Stimulated activated CD8-positive, alpha-beta memory T cell treated with anti-CD3 and anti-CD28 coated beads, Interleukin-4, amount 100 ng/mL, for 4 hours (primary cell): Measurements from ENCODE around the gene CMTM8.
"Not testable (repeated sequence)": the region's sequence is repeated elsewhere in the genome, so short reads cannot be mapped to it uniquely, and the experiment has no call there.

Source experiments
- DNase-seq, 2 donors: peaks; one replicate each; pipeline ENCODE4 v3.0.0-alpha.2; 2020; ENCODE audit warnings: low read depth in 2 of 2, low spot score in 1 of 2

The CMTM8 gene

GRCh38 chr3:32374788-32375595, 136.5 kb downstream of the CMTM8 start:
- DNase-seq, result peak in 1 of 2 donors; percentile 44

DNA sequence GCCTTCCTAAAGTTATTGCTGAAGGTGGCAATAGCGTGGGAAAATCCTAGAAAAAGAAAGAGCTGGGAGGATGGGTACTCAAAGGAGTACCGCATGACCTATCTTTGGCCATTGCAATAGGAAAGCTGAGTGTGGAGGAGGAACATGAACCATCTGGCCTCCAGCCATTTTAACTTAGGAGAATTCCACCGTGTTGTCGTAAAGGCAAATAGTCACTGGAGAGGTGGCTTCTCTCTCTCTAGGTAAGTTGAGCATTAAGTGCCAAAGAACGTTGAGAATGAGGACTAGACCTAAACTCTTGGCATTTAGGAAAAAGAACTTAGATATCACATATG, 137.1 kb downstream of the CMTM8 start:
- DNase-seq, result no peak

DNA sequence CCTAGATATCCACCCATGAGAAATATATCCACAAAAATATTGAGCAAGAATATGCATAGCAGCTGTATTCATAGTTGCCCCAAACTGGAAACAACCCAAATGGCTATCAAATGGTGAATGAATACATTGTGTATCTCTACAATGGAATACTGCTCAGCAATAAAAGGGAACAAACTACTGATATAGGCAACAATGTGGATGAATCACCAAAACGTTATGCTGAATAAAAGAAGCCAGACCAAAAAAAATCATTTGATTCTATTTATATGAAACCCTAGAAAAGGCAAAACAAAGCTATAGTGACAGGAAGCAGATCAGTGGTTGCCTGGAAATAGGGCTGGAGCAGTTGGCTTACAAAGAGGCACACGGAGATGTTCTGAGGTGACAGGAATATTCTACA, 137.6 kb downstream of the CMTM8 start:
- DNase-seq, result no peak

- DNase-seq, result no peak
These were observed 141.5 kb downstream of the CMTM8 start for GRCh38 chr3:32379831-32380500.

- no peak for DNase-seq
These were observed 143.4 kb downstream of the CMTM8 start for GRCh38 chr3:32381922-32382321.

DNA sequence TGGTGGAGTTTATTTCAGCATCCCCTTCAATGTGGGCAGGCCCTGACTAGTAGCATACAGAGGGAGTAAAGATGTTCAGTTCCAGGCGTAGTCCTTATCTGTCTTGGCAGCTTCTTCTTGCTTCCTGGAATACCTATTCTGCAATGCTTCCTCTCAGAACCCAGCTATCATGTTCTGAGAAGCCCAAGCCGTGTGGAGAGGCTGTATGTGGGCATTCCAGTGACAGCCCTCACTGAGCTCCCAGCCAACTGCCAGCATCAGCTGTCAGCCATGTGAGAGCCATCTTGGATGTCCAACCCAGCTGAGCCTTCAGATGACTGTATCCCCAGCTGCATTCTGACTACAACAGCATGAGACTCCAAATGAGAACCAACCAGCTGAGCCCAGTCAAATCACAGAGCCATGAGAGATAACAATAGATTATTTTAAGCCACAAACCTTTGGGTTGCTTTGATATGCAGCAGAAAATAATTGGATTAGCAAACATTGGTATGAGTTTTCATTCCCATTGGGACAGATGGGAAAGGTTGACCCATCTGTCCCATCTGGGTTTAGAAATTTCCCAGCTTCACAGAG, 144.7 kb downstream of the CMTM8 start:
- DNase-seq, result no peak

DNA sequence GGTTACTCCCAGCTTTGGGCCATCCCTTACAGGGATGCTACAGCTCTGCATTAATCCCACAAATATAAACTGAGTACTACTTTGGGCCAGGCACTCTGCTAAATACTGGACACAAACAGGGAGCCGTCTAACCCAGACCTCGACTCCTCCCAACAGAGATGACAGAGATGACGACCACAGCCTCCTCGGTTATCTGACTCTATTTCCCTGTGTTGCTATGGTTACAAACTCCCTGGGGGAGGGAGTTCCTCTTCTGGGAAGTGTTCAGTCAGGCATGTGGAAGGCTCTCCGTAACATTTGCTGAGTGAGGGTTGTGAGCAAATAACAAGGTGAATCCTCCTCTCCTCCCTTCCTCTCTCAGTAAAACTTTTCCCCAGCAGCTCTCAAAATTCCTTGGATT, 146.5 kb downstream of the CMTM8 start:
- DNase-seq, result no peak

DNA sequence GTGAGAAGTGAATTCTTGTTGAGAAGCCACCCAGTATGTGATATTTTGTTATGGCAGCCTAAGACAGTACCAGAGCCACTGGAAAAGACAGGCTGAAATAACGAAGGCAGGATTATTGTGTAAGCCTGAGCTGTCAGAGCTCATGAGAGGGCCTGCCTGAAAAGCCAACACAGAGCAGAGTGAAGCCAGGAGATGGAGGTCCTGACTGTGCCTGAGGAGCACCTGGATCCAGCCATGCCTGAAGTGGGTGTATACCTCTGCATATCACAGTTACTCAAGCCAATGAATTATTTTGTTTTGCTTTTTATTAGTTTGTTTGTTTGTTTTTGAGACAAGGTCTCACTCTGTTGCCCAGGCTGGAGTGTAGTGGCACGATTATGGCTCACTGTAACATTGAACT, 149.0 kb downstream of the CMTM8 start:
- no peak for DNase-seq

- DNase-seq, result not testable (repeated sequence)
These were observed 151.1 kb downstream of the CMTM8 start for GRCh38 chr3:32389577-32389976.

- no peak for DNase-seq
These were observed 153.4 kb downstream of the CMTM8 start, which contains the start of gene CMTM7 for GRCh38 chr3:32391643-32392535. Gene CMTM7 (plus strand): TSS chr3:32391853. CDS start chr3:32391907, 54 bp downstream.

DNA sequence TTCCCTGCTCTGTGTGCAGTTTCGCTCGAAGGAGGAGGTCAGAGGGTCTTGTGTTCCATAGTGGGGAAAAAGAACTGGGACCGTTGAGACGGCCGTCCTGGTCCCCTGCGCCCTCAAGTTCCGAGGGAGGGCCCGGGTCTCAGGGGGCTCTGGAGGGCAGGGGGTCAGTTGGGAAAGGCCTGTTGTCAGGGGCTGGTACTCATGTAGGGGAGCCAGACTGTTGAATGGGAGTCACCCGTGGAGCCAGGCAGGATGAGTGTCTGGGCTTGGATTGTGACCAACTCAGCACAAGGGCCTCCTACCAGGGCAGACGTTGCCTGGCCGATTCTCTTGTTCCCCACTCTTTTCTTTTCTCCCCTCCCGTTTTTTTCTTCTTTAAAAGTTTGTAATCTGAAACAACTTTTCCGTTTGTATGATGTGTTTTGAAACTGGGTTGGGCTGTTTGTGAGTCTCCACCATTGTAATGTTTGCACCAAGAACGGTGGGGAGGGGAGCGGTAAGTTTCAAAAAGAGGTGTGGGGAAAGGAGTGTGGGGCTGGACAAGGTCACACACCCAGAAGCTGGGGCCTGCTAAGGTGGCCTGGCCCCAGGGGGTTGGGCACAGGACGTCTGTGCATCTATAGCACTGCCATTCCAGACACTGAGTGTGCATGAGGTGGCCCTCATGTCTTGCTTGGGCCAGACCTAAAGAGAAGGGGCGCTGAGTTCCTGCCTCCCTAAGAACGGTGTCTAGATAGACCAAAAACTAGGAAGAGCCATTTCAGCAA, 154.2 kb downstream of the CMTM8 start:
- no peak for DNase-seq

DNA sequence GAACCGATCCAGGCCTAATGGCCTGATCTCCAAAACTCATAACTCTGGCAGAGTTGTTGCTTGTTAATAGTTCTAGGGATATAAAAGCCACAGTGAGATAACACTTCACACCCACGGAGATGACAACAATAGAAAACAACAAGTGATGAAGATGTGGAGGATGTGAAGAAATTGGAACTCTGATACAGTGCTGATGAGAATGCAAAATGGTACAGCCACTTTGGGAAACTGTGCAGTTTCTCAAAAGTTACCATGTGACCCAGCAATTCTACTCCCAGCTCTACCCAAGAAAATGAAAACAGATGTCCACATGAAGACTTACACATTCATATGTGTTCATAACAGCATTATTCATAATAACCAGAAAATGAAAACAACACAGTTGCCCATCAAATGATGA, 157.0 kb downstream of the CMTM8 start:
- no peak for DNase-seq

- no peak for DNase-seq
These were observed 159.5 kb downstream of the CMTM8 start for GRCh38 chr3:32397941-32398340.

DNA sequence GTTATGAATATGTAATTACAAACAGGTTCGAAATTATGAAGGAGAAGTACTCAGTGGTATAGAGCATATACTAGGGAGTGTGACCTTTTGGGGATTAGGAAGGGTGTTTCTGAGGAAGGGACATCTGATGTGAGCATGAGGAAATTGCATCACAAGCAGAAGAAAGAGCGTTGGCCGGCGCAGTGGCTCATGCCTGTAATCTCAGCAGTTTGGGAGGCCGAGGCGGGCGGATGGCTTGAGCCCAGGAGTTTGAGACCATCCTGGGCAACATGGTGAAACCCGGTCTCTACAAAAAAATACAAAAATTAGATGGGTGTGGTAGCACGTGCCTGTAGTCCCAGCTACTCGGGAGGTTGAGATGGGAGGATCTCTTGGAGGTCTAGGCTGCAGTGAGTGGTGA, 160.1 kb downstream of the CMTM8 start:
- DNase-seq, result no peak

DNA sequence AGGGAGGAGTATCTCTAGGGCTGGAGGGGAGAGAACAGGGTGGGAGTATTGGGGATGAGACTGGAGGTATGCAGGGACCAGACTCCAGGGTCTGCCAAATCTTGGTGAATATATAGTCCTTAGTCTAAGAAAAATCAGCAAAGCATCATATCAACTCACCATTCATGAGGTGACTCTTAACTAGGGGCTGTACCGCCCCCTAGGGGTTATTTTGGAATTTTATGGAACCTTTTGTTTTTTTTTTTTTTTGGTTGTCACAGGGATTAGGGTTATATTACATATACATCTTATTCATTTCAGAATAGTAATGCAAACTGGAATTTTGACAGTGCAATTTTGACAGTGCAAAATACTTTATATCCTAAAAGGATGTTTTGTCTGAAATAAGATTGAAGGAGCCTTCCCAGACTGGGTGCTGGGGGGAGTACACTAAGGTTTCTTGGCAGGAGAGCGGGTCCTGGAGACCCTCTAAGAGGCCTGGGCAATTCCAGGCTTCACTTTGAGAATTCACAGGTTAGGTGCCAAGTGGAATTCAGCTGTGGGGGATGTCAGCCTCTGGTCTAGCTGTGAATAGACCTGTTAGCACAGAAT, 160.6 kb downstream of the CMTM8 start:
- no peak for DNase-seq

DNA sequence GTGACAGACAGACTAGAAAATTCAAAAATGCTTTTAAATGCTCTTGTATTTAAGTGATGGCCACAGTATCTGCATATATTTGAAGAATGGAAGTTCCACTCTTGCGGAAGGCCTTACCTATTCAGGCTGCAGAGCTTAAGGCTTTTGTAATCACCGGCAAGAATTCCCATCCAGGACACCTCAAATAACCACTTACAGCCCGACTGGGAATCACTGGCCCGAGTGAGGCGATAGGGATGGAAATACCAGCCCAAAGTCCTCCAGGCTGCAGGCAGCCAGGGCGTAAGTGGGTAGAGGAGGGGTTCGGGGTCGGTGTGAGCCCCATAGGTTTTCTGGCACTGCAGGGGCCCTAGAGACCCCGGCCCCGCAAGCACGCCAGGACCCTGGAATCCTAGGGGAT, 162.6 kb downstream of the CMTM8 start:
- no peak for DNase-seq

DNA sequence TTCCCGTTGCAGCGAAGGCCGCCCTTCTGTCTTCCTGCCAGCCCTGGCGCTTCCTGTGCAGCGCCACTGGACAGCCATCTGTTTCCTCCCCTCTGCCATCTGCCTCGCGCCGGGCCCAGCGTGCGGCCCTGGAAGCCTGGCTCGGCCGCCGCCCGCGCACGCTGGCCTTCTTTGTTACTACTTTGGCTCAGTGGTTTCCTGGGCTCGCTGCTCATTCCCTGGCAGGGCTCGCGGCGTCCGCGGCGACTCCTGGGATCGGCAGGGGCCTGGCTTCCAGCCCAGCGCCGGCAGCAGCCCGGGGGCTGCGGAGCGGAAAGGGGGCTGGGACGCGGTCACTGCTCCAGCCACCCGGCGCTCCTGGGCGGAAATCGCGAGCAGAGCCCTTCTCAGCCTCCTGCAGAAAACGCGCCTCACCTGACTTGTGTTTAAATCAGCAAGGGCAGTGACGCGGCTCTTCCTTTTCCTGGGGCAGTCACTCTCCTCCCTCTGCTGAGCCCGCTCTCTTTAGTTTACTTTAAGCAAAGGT, 163.1 kb downstream of the CMTM8 start:
- DNase-seq, result no peak

GRCh38 chr3:32403663-32404062, 165.2 kb downstream of the CMTM8 start:
- no peak for DNase-seq

GRCh38 chr3:32404714-32405113, 166.2 kb downstream of the CMTM8 start:
- no peak for DNase-seq

DNA sequence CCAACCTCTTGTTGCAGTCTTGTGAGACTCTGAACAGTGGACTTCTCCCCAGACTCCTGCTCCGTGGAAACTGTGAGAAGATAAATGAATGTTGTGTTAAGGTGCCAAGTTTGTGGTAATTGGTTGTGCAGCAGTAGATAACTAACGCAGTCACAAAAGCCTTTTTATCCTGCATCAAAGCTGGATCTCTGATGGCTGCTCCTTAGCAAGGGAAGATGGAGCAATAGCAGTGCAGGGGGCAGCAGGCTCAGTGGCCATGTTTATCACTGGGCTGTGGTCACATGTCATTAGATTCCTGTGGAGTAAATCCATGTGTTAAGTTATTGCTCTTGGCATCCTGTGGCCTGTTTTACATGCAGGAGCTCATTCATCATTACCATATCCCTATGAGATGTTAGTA, 166.7 kb downstream of the CMTM8 start:
- DNase-seq, result no peak
